Left lung (tissue), 10 donors: ENCODE data around the gene VENTX. TPM values are rescaled to one million over a fixed set of nuclear protein-coding genes. Genes with fewer than 3 reads are reported as not detected.

Experiments used
- ATAC-seq: fragments of 200-7000 bp; cut with Tn5 transposase; one replicate; pipeline ENCODE4 v1.9.1; 2020; ENCODE audit warnings: moderate library complexity
- DNase-seq, 4 donors: peaks; one replicate each; pipeline ENCODE4 v3.0.0-alpha.2; 2013 to 2020
- H3K27ac ChIP-seq, 2 donors: fragments of 200-600 bp; sonication (generic) in 1 of 2; one replicate each; pipeline versions ENCODE4 v1.5.0 to v1.8.0; 2020 to 2021
- H3K27me3 ChIP-seq, 2 donors: fragments of 200-600 bp; sonication (generic) in 1 of 2; one replicate each; pipeline versions ENCODE4 v1.5.0 to v1.8.0; 2020 to 2021
- H3K36me3 ChIP-seq, 2 donors: fragments of 200-600 bp; sonication (generic) in 1 of 2; one replicate each; pipeline versions ENCODE4 v1.5.0 to v1.8.0; 2020 to 2021
- H3K4me1 ChIP-seq, 2 donors: fragments of 200-600 bp; one replicate each; pipeline ENCODE4 v1.8.0; 2021
- H3K4me3 ChIP-seq, 2 donors: fragments of 200-600 bp; sonication (generic) in 1 of 2; one replicate each; pipeline versions ENCODE4 v1.5.0 to v1.8.0; 2020 to 2021; ENCODE audit warnings: mild to moderate bottlenecking in 1 of 2
- H3K9me3 ChIP-seq, 2 donors: fragments of 200-600 bp; sonication (generic) in 1 of 2; one replicate each; pipeline versions ENCODE4 v1.5.0 to v1.8.0; 2020 to 2021
- CTCF ChIP-seq, 2 donors: fragments of 200-600 bp; sonication (generic) in 1 of 2; IDR thresholded peaks; one replicate each; pipeline versions ENCODE4 v1.5.0 to v1.8.0; 2021; ENCODE audit warnings: antibody characterized with exemption in 2 of 2
- intact Hi-C, 2 donors: fragments of 100-400 bp; cut with DNase I; formaldehyde crosslinking; loops; one replicate each; pipeline versions ENCODE4 v1.11.2 to v1.14.2; 2022
- microRNA-seq, 2 donors: library from miRNA; unstranded; fragments of <30 nt; microRNA quantifications; one replicate each; pipeline ENCODE4, GENCODE V29; 2019
- polyA plus RNA-seq, 6 donors: library from polyadenylated mRNA; unstranded; fragments of 120-200 nt; gene quantifications; one replicate each; pipeline ENCODE4 v1.2.1, GENCODE V29; 2013; ENCODE audit not compliant: insufficient read length in 6 of 6
- total RNA-seq, 2 donors: library from RNA; stranded (reverse); fragmentation: NEBNext Ultra II Directional; extraction: Animal tissue kit (Norgen Biotek cat#: 25700); gene quantifications; one replicate each; pipeline ENCODE4 v1.2.1, GENCODE V29; 2021
- donor health status: DM: no; HTN: yes; CAD: no.
- donor health status: DM: no; HTN: no; CAD: no.

The VENTX gene
- total and polyA plus RNA-seq, 8 donors: 0.14 to 4.1 (median 0.25) TPM

- intact Hi-C loops: no loop called here
- H3K27ac ChIP-seq: no peak overlapping the region
- no peaks in the 10 kb centered on the region for H3K27me3 ChIP-seq
- H3K4me3 ChIP-seq: no peak overlapping the region
- H3K4me1 ChIP-seq: peaks cover 0 to 18% of the 10 kb centered on the region in 2 donors
- H3K9me3 ChIP-seq: no peaks in the 10 kb centered on the region
- DNase-seq (no peak), ATAC-seq (no peak)
- TF ChIP-seq CTCF (IDR thresholded peaks at IDR 0.05): no peak
- H3K36me3 ChIP-seq: peaks cover 3 to 89% of the 10 kb centered on the region in 2 donors
These were observed 52.1 kb downstream of the VENTX start for GRCh38 chr10:133289761-133290160.

Small RNA genes lying within 50 kb of the gene (microRNA-seq; reads per million reads assigned to microRNA genes)
- 0.17 to 0.82 reads per million in 2 donors for gene MIR202

Other genes starting within 250 kb of the VENTX start
- under 1 TPM in 1 of 2 donors, not detected in 1; 0.24 TPM for gene ADGRA1, start 149.9 kb upstream of the VENTX start, total RNA-seq
- under 1 TPM; 0.07 to 0.17 (median 0.08) TPM for gene ADGRA1, start 149.9 kb upstream of the VENTX start, polyA plus RNA-seq
- 10 to 100 TPM in 1 of 2 donors, 1 to 10 TPM in 1; 8.4 to 10.4 TPM for gene KNDC1, start 77.6 kb upstream of the VENTX start, total RNA-seq
- gene KNDC1, start 77.6 kb upstream of the VENTX start, polyA plus RNA-seq: 1 to 10 TPM; 2.5 to 4.6 (median 3.8) TPM
- gene UTF1, start 7.6 kb upstream of the VENTX start, total RNA-seq: not detected
- gene UTF1, start 7.6 kb upstream of the VENTX start, polyA plus RNA-seq: not detected
- gene ADAM8, start 39.0 kb downstream of the VENTX start, total RNA-seq: 10 to 100 TPM; 16.2 to 45.3 TPM
- 1 to 10 TPM; 1.9 to 4.4 (median 2.9) TPM for gene ADAM8, start 39.0 kb downstream of the VENTX start, polyA plus RNA-seq
- 10 to 100 TPM; 47.2 to 62.3 TPM for gene TUBGCP2, start 71.0 kb downstream of the VENTX start, total RNA-seq
- gene TUBGCP2, start 71.0 kb downstream of the VENTX start, polyA plus RNA-seq: 10 to 100 TPM; 44.2 to 60.7 (median 52.1) TPM
- 10 to 100 TPM; 34.3 to 48.5 TPM for gene ZNF511, start 71.1 kb downstream of the VENTX start, total RNA-seq
- 10 to 100 TPM; 38.2 to 47.8 (median 42.3) TPM for gene ZNF511, start 71.1 kb downstream of the VENTX start, polyA plus RNA-seq
- not detected for gene CALY, start 99.0 kb downstream of the VENTX start, total RNA-seq
- under 1 TPM in 3 of 6 donors, not detected in 3; 0.22 to 0.55 (median 0.27) TPM for gene CALY, start 99.0 kb downstream of the VENTX start, polyA plus RNA-seq
- gene PRAP1, start 109.5 kb downstream of the VENTX start, total RNA-seq: not detected
- gene PRAP1, start 109.5 kb downstream of the VENTX start, polyA plus RNA-seq: under 1 TPM in 4 of 6 donors, not detected in 2; 0.31 to 0.66 (median 0.39) TPM
- 10 to 100 TPM; 12.1 to 24.1 TPM for gene FUOM, start 120.2 kb downstream of the VENTX start, total RNA-seq
- gene FUOM, start 120.2 kb downstream of the VENTX start, polyA plus RNA-seq: 10 to 100 TPM in 1 of 6 donors, 1 to 10 TPM in 5; 6.2 to 10.9 (median 8.7) TPM
- 10 to 100 TPM; 71.0 to 85.9 TPM for gene ECHS1, start 135.5 kb downstream of the VENTX start, total RNA-seq
- 10 to 100 TPM; 72.7 to 87.1 (median 76.7) TPM for gene ECHS1, start 135.5 kb downstream of the VENTX start, polyA plus RNA-seq
- gene PAOX, start 141.4 kb downstream of the VENTX start, total RNA-seq: 1 to 10 TPM; 5.7 to 7.1 TPM
- gene PAOX, start 141.4 kb downstream of the VENTX start, polyA plus RNA-seq: 1 to 10 TPM; 5.1 to 7.9 (median 6.5) TPM
- 10 to 100 TPM; 31.5 to 46.5 TPM for gene MTG1, start 156.3 kb downstream of the VENTX start, total RNA-seq
- 10 to 100 TPM; 52.3 to 75.1 (median 61.6) TPM for gene MTG1, start 156.3 kb downstream of the VENTX start, polyA plus RNA-seq
- gene SPRN, start 186.8 kb downstream of the VENTX start, total RNA-seq: under 1 TPM in 1 of 2 donors, not detected in 1; 0.52 TPM
- 1 to 10 TPM; 2.8 to 6.4 (median 3.6) TPM for gene SPRN, start 186.8 kb downstream of the VENTX start, polyA plus RNA-seq
- 1 to 10 TPM; 1.2 to 1.7 TPM for gene SCART1, start 216.1 kb downstream of the VENTX start, total RNA-seq
- 1 to 10 TPM; 1.8 to 3.3 (median 2.7) TPM for gene SCART1, start 216.1 kb downstream of the VENTX start, polyA plus RNA-seq